ENCODE results near the gene SLC47A2. TPM values are rescaled to one million over a fixed set of nuclear protein-coding genes. Genes with fewer than 3 reads are reported as not detected.

The SLC47A2 gene
- total RNA-seq, 1 donor: not detected

DNA sequence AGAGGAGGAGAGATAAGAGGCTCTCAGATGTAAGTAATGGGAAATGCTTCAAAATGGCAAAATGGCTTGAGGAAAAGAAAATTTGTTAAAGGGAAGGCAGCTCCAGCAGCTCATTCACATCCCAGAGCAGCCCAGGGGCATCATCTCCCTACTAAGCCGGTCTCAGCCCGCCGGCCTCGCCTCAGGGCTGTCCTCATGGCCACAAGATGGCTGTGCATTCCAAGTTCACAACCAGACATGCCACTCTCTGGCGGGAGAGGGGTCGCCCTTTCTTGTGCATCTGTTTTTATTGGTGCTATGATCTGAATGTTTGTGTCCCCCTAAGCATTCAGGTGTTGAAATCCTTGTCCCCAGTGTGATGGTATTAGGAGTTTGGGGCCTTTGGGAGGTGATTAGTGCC, 13.5 kb upstream of the SLC47A2 start:
- DNase-seq (ENCODE audit: low read depth): no peak
- no peak overlapping the region for H3K4me3 ChIP-seq (ENCODE audit: low read depth, low read length)
- no peak for TF ChIP-seq CTCF (IDR thresholded peaks at IDR 0.05; ENCODE audit: insufficient read depth, low read length)

DNA sequence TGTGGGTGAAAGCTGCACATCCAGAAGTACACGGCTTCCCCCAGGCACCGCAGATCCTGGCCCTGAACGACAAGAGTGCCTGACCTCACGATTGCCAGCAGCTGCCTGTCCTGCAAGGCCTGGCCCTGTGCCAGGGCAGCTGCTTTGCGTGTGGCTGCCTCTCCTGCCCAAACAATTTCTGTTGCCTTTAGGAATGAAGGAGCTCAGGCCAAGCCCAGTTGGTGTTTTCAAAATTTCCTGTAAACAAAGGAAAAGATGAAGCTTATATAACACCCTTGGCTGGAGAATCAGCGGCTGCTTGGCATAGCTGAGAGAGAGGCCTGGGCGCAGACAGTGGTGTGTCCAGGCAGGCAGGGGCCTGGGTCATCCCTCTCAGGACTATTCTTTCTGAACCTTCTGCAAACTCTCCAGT, 11.7 kb upstream of the SLC47A2 start:
- TF ChIP-seq CTCF (IDR thresholded peaks at IDR 0.05; ENCODE audit: insufficient read depth, low read length): no peak
- DNase-seq (ENCODE audit: low read depth): peak; percentile 87
- H3K4me3 ChIP-seq (ENCODE audit: low read depth, low read length): no peak overlapping the region

DNA sequence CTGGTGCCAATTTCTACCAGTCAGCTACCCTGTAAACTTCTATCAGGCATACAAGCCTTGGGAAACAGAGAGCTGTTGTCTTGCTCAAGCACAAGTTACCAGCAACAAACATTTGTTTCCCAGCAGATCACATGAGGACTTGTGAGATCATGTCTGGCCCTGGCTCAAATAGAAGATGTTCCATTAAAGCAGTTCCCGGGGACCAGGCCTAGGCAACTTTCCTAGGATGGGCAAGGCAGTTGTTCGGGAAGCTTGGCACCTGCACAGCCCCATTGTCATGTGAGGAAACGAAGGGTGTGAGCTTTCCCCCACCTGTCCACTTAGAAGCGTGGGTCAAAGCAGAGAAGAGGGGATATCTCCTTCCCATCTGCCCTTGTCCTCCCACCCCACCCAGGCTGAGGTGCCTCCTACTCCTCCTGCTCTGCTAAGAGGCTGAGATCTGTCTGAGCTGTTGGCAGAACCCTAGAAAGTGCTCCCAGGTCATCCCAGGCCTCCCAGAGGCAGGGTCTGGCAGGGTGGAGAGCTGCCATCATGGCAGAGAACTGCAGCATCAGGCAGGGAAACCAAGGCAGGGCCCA, 11.2 kb upstream of the SLC47A2 start:
- no peak overlapping the region for H3K4me3 ChIP-seq (ENCODE audit: low read depth, low read length)
- no peak for TF ChIP-seq CTCF (IDR thresholded peaks at IDR 0.05; ENCODE audit: insufficient read depth, low read length)
- DNase-seq (ENCODE audit: low read depth): peak; percentile 84

GRCh38 chr17:19726631-19727376, 10.4 kb upstream of the SLC47A2 start:
- DNase-seq (ENCODE audit: low read depth): peak; percentile 50
- no peak for TF ChIP-seq CTCF (IDR thresholded peaks at IDR 0.05; ENCODE audit: insufficient read depth, low read length)
- no peak overlapping the region for H3K4me3 ChIP-seq (ENCODE audit: low read depth, low read length)

- no peak for TF ChIP-seq CTCF (IDR thresholded peaks at IDR 0.05; ENCODE audit: insufficient read depth, low read length)
- no peak for DNase-seq (ENCODE audit: low read depth)
- H3K4me3 ChIP-seq (ENCODE audit: low read depth, low read length): no peak overlapping the region
Observed at GRCh38 chr17:19725486-19725885, 9.1 kb upstream of the SLC47A2 start.

DNA sequence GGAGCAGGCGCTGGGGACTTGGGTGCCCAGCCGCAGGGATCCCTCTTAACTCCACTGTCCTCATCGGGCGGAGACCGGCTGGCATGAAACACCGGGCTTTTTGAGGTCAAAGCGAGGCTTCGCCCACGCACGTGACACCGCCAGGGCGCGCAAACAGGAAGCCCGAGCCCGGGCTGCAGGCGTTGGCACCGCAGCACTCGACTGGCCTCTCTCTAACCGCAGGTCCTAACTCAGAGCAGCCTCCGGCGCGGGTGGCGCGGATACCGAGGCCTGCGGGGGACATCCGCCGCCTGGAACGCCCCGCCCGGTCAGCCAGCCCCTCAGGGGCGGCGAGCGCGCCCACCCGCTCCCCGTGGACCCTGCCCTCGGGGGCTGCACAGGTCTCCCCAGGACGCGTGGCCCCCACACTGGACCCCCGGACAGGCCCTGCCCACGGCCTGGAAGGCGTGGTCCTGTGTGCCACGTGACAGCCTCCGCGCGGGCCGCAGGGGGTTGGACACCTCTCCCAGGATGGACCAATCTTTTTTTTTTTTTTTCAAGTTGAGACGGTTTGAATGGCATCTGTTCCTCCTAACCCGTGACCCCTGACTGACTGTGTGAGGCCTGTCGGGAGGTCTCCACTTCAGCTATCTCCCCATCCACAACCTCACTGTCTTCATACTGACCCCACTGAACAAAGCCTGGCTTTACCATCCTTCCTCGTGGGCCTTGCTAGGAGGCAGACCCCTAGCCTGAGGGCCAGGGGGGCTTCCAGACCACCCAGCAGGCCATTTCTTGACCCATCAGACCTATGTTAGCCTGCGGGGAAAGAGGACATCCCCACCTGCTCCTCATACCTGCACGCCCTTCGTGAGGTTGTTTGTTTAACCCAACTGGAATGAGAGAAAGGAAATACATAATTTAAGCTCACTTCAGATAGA, 8.4 kb upstream of the SLC47A2 start:
- H3K4me3 ChIP-seq (ENCODE audit: low read depth, low read length): no peak overlapping the region
- no peak for TF ChIP-seq CTCF (IDR thresholded peaks at IDR 0.05; ENCODE audit: insufficient read depth, low read length)
- DNase-seq (ENCODE audit: low read depth): no peak

Data from fibroblast of the aortic adventitia (primary cell).